ENCODE results near the gene CST6. TPM values are rescaled to one million over a fixed set of nuclear protein-coding genes. Genes with fewer than 3 reads are reported as not detected.

CST6 gene
- total RNA-seq, 1 donor: under 0.01 TPM

DNA sequence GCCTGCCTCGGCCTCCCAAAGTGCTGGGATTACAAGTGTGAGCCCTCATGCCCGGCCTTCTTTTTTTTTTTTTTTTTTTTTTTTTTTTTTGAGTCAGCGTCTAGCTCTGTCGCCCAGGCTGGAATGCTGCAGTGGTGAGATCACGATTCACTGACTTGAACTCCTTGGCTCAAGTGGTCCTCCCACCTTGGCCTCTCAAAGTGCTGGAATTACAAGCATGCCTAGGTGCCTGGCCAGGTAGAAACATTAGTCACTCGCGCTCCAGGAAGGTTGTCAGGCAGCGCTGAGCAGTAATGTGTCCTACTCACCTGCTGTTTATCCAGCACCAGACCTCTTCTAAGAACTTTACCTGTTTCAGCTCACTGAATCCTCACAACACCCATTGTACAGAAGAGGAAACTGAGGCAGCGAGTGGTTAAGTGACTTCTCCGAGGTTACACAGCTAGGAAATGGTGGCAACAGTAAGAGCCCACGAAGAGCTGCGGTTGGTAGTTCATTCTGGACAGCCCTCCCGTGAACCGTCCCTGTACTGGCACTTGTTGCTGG lies 496 bp upstream of the CST6 start:
- DNase-seq (ENCODE audit: low read depth): peak; percentile 15
- TF ChIP-seq, protein P1, sequence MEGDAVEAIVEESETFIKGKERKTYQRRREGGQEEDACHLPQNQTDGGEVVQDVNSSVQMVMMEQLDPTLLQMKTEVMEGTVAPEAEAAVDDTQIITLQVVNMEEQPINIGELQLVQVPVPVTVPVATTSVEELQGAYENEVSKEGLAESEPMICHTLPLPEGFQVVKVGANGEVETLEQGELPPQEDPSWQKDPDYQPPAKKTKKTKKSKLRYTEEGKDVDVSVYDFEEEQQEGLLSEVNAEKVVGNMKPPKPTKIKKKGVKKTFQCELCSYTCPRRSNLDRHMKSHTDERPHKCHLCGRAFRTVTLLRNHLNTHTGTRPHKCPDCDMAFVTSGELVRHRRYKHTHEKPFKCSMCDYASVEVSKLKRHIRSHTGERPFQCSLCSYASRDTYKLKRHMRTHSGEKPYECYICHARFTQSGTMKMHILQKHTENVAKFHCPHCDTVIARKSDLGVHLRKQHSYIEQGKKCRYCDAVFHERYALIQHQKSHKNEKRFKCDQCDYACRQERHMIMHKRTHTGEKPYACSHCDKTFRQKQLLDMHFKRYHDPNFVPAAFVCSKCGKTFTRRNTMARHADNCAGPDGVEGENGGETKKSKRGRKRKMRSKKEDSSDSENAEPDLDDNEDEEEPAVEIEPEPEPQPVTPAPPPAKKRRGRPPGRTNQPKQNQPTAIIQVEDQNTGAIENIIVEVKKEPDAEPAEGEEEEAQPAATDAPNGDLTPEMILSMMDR (IDR thresholded peaks at IDR 0.05; ENCODE audit: insufficient read depth, low read depth, low read length): no peak
- no peak overlapping the region for H3K4me3 ChIP-seq (ENCODE audit: low read depth, low read length)

DNA sequence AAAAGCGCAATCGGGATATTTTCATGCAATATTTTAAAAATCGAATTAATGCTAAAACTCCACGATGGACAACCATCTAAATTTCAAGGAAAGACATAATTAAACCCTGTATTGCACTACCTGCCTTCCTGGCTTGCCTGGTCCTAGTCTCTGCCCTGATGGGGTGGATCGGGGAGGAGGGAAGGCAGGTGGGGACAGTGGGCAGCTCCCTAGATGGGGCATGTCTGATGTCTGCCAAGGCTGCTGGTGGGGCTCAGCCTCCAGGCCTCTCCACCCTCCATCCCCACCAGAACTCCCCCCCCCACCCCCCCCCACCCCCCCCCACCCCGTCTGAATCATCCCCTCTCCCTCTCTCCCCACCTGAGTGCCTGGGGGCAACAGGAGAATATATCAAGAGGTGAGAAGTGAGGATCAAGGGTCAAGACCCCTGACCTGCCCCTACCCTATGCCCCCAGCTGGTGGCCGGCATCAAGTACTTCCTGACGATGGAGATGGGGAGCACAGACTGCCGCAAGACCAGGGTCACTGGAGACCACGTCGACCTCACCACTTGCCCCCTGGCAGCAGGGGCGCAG lies 650 bp downstream of the CST6 start:
- no peak for DNase-seq (ENCODE audit: low read depth)
- H3K4me3 ChIP-seq (ENCODE audit: low read depth, low read length): no peak overlapping the region
- TF ChIP-seq, protein P1 (IDR thresholded peaks at IDR 0.05; ENCODE audit: insufficient read depth, low read depth, low read length): no peak

DNA sequence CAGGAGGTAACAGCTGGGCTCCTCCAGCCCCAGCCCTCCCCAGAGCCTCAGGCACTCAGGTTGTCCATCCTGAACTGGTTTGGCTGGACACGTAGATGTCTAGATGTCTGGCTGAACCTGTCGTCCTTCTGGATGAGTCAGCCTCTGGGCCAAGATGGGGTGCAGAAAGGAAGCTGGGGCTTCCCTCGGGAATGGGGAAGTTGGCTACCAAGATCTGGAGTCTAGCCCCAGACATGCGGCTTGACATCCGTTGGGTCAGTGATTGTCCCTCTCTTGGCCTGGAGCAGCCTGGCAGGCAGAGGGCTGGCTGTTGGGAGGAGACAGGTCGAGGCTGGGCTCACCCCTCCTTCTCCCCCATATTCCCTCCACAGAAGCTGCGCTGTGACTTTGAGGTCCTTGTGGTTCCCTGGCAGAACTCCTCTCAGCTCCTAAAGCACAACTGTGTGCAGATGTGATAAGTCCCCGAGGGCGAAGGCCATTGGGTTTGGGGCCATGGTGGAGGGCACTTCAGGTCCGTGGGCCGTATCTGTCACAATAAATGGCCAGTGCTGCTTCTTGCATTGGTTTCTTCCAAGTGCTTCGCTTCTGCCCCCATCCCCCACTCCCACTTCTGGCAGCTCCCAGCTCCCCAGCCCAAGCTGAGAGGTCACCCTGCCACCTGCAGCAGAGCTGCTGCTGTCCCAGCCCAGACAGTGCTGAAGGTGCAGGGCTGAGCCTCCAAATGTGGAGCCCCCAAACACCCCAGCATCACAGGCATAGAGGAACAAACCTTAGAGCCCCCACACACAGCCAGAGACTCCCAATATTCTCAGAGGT lies 1.3 kb downstream of the CST6 start:
- H3K4me3 ChIP-seq (ENCODE audit: low read depth, low read length): no peak overlapping the region
- no peak for DNase-seq (ENCODE audit: low read depth)
- TF ChIP-seq, protein P1 (IDR thresholded peaks at IDR 0.05; ENCODE audit: insufficient read depth, low read depth, low read length): no peak

DNA sequence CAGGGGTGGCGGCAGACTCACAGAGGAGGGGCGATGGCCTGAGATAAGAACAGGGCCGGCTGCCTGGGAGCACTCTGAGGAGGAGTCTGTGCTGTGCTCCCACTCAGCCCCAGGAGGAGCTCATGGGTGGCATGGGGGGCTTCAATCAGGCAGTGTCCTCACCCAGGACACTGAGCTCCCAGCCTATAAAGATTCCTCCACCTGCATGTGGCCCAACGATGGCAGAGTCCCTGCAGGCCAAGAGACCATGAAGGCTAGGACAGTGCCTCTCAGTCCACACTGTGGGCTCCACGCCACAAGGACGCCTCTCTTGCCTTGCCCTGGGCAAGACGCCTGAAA lies 1.9 kb downstream of the CST6 start:
- H3K4me3 ChIP-seq (ENCODE audit: low read depth, low read length): no peak overlapping the region
- no peak for DNase-seq (ENCODE audit: low read depth)
- TF ChIP-seq, protein P1 (IDR thresholded peaks at IDR 0.05; ENCODE audit: insufficient read depth, low read depth, low read length): no peak

DNA sequence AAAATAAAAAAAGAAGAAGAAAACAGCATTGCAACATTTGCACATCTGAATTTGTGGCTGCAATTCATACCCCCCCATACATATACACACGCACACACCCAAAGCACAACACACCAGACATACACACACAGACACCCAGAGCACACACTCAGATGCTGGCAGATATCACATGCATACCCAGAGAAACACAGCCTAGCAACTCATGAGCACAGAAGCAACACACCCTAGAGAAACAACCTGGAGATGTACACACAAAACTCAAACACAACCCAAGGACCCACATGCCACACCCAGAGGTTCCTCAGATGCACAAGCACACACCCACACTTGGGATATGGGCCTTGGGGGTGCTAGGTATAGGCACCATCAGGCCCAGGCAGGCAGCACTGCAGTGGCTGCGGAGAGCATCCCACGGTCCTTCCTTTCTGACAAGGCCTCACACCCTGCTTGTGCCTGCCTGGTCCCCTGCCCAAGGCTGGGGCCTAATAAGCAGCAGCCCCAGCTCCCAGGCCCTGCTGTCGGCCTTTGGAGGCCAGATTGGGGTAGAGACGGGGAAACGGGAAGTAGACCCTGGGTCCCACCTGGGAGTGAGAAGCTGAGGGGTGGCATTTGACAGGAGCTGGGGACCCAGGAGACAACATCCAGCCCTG lies 3.1 kb downstream of the CST6 start:
- DNase-seq (ENCODE audit: low read depth): no peak
- TF ChIP-seq, protein P1 (IDR thresholded peaks at IDR 0.05; ENCODE audit: insufficient read depth, low read depth, low read length): no peak
- H3K4me3 ChIP-seq (ENCODE audit: low read depth, low read length): no peak overlapping the region

DNA sequence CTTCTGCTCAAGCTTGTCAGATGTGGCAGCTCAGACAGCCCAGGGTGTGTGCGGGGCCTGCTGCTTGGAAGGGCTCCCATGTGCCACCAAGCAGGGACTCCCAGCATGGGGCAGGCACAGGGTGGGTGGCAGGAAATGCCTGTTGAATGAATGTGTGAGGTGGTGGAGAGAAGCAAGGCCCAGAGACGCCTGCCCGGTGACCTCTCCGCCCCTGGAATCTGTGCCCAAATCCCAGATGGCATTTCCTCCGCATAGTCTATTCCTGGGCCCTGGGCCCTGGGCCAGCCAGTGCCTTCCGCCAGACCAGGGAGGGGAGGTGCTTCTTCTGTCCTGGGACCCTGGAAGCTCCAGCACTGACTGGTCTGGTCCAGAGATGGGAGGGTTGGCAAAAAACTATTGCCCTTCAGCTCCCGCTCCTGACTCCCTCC lies 3.7 kb downstream of the CST6 start:
- peak; percentile 12 for DNase-seq (ENCODE audit: low read depth)
- TF ChIP-seq, protein P1 (IDR thresholded peaks at IDR 0.05; ENCODE audit: insufficient read depth, low read depth, low read length): no peak
- no peak overlapping the region for H3K4me3 ChIP-seq (ENCODE audit: low read depth, low read length)

Measured in fibroblast of villous mesenchyme (primary cell).